SK-N-SH (cell line): ENCODE data around the gene IRF2BPL. TPM values are rescaled to one million over a fixed set of nuclear protein-coding genes. Genes with fewer than 3 reads are reported as not detected.

ENCODE experiments used
- CTCF ChIA-PET: fragments of 300-600, 350-600 bp; formaldehyde crosslinking; extraction: SDS; loops from one replicate; lab custom pipeline; 2021; lab: Yijun Ruan, JAX
- POLR2A ChIA-PET: fragments of 350-600 bp; sonication (Branson Sonifier 250); formaldehyde crosslinking; extraction: SDS; loops from one replicate; lab custom pipeline; 2020; ENCODE audit warnings: antibody characterized with exemption, inconsistent platforms; lab: Yijun Ruan, JAX
- DNase-seq: peaks from one replicate; pipeline ENCODE4 v3.0.0; 2012
- H2AFZ ChIP-seq: fragments of 200-600 bp; sonication (generic); 2 replicates; pipeline ENCODE4 v1.8.1; 2016; ENCODE audit warnings: antibody characterized with exemption, mild to moderate bottlenecking, low read depth
- H3F3A ChIP-seq: fragments of 200-600 bp; sonication (generic); replicated peaks from 2 replicates; pipeline ENCODE3; 2016; ENCODE audit warnings: antibody characterized with exemption, mild to moderate bottlenecking; ENCODE audit not compliant: insufficient read depth
- H3K27ac ChIP-seq, 2 experiments: fragments of 200-500 bp in 1 of 2; fragments of 200-600 bp in 1 of 2; sonication (Bioruptor generic) in 1 of 2; sonication (generic), shearing (Covaris generic) in 1 of 2; 2 replicates each; pipeline versions ENCODE4 v1.5.1 to v1.6.1; 2014 to 2016; ENCODE audit warnings: low read depth in 2 of 2, inconsistent platforms in 1 of 2, low read length in 1 of 2, mild to moderate bottlenecking in 1 of 2, mixed read lengths in 1 of 2
- H3K27me3 ChIP-seq: fragments of 200-600 bp; sonication (generic), shearing (Covaris generic); 2 replicates; pipeline ENCODE4 v1.6.1; 2016; ENCODE audit warnings: mixed run types; ENCODE audit not compliant: insufficient read depth
- H3K36me3 ChIP-seq, 2 experiments: fragments of 200-500 bp in 1 of 2; fragments of 200-600 bp in 1 of 2; sonication (Bioruptor generic) in 1 of 2; sonication (generic) in 1 of 2; replicated peaks in 1 of 2; 2 replicates each; pipeline versions ENCODE3 to v1.5.1; 2014 to 2016; ENCODE audit warnings: low read length in 1 of 2, mild to moderate bottlenecking in 1 of 2; ENCODE audit not compliant: insufficient read depth in 2 of 2, control insufficient read depth in 1 of 2
- H3K4me1 ChIP-seq, 2 experiments: fragments of 200-500 bp in 1 of 2; fragments of 200-600 bp in 1 of 2; sonication (Bioruptor generic) in 1 of 2; sonication (generic), shearing (Covaris generic) in 1 of 2; 2 replicates each; pipeline versions ENCODE4 v1.5.1 to v1.6.1; 2014 to 2016; ENCODE audit warnings: low read depth in 1 of 2, low read length in 1 of 2, mixed run types in 1 of 2; ENCODE audit not compliant: insufficient read depth in 2 of 2, control insufficient read depth in 1 of 2
- H3K4me2 ChIP-seq: fragments of 200-600 bp; sonication (generic), shearing (Covaris generic); 2 replicates; pipeline ENCODE4 v1.6.1; 2017; ENCODE audit warnings: mixed run types
- H3K4me3 ChIP-seq, 2 experiments: fragments of 200-500 bp in 1 of 2; fragments of 200-600 bp in 1 of 2; sonication (Bioruptor generic) in 1 of 2; sonication (generic), shearing (Covaris generic) in 1 of 2; 2 replicates each; pipeline versions ENCODE4 v1.5.1 to v1.8.1; 2014 to 2016; ENCODE audit warnings: low read depth in 2 of 2, inconsistent platforms in 1 of 2, low read length in 1 of 2, mild to moderate bottlenecking in 1 of 2, mixed read lengths in 1 of 2, moderate library complexity in 1 of 2
- H3K79me2 ChIP-seq: fragments of 200-600 bp; sonication (generic); 2 replicates; pipeline ENCODE4 v1.8.1; 2017; ENCODE audit warnings: mild to moderate bottlenecking; ENCODE audit not compliant: insufficient read depth
- H3K9ac ChIP-seq: fragments of 200-600 bp; sonication (generic); 2 replicates; pipeline ENCODE4 v1.6.1; 2017; ENCODE audit warnings: mixed run types
- H3K9me2 ChIP-seq: fragments of 200-600 bp; sonication (generic); 2 replicates; pipeline ENCODE4 v1.6.1; 2017; ENCODE audit warnings: mixed run types
- H3K9me3 ChIP-seq: fragments of 200-600 bp; sonication (generic); 2 replicates; pipeline ENCODE4 v1.6.1; 2017; ENCODE audit warnings: mixed run types, mild to moderate bottlenecking, moderate library complexity
- H4K20me1 ChIP-seq: fragments of 200-600 bp; sonication (generic); 2 replicates; pipeline ENCODE4 v1.6.1; 2017; ENCODE audit warnings: mild to moderate bottlenecking, mixed run types; ENCODE audit not compliant: insufficient read depth
- CHD2 ChIP-seq: fragments of 150-350 bp; IDR thresholded peaks from 2 replicates; pipeline ENCODE4 v1.6.1; 2018; ENCODE audit warnings: low read length; ENCODE audit not compliant: partially characterized antibody
- CTCF ChIP-seq: fragments of 200-600 bp; sonication (generic); IDR thresholded peaks from 2 replicates; pipeline ENCODE4 v1.6.1; 2017; ENCODE audit warnings: antibody characterized with exemption, mild to moderate bottlenecking, moderate library complexity
- EZH2phosphoT487 ChIP-seq: fragments of 200-600 bp; sonication (generic); IDR thresholded peaks from 2 replicates; pipeline ENCODE4 v1.6.1; 2017; ENCODE audit warnings: low read depth, mixed run types, mild to moderate bottlenecking, antibody characterized with exemption, moderate library complexity, borderline replicate concordance
- FOSL2 ChIP-seq: IDR thresholded peaks from 2 replicates; pipeline ENCODE4 v1.4.0; 2012; ENCODE audit warnings: low read depth, mild to moderate bottlenecking, moderate library complexity, borderline replicate concordance
- FOXJ3 ChIP-seq: sonication (generic); formaldehyde crosslinking; IDR thresholded peaks from 2 replicates; pipeline ENCODE4 v1.5.1; 2020; ENCODE audit warnings: mild to moderate bottlenecking, missing genetic modification reagents
- GABPA ChIP-seq: IDR thresholded peaks from 2 replicates; pipeline ENCODE4 v1.4.0; 2012; ENCODE audit warnings: low read depth, mild to moderate bottlenecking
- MEF2A ChIP-seq: IDR thresholded peaks from 2 replicates; pipeline ENCODE4 v1.4.0; 2012; ENCODE audit warnings: low read depth, borderline replicate concordance
- NRF1 ChIP-seq: IDR thresholded peaks from 2 replicates; pipeline ENCODE4 v1.6.1; 2012; ENCODE audit warnings: low read depth, mild to moderate bottlenecking, low read length
- PBX3 ChIP-seq: IDR thresholded peaks from 2 replicates; pipeline ENCODE4; 2012
- RAD21 ChIP-seq: IDR thresholded peaks from 2 replicates; pipeline ENCODE4 v1.6.1; 2012; ENCODE audit warnings: mild to moderate bottlenecking, low read length
- RFX5 ChIP-seq: IDR thresholded peaks from 2 replicates; pipeline ENCODE4 v1.6.1; 2012; ENCODE audit warnings: mild to moderate bottlenecking, improper control_type of control experiment, low read length
- RXRA ChIP-seq: IDR thresholded peaks from 2 replicates; pipeline ENCODE4 v1.4.0; 2012; ENCODE audit warnings: low read depth, mild to moderate bottlenecking, borderline replicate concordance
- SIN3A ChIP-seq: IDR thresholded peaks from 2 replicates; pipeline ENCODE4 v1.6.1; 2012; ENCODE audit warnings: low read depth, mild to moderate bottlenecking, low read length, moderate library complexity, borderline replicate concordance
- WGBS: methylation state at CpG from one replicate; pipeline ENCODE4 v1.1.6; 2017; ENCODE audit warnings: low lambda C conversion rate; 5-methylcytosine and 5-hydroxymethylcytosine counted together
- polyA plus RNA-seq, 3 experiments: library from polyadenylated mRNA; depleted of rRNA; stranded (reverse); fragments of >200 nt; gene quantifications; 2 replicates each; pipeline ENCODE4 v1.2.3, GENCODE V29; 2012
- TF ChIP-seq, protein P1 (sequence below): fragments of 150-350 bp; IDR thresholded peaks from 2 replicates; pipeline ENCODE4 v1.6.1; 2017; ENCODE audit warnings: antibody characterized with exemption, low read length, low read depth, borderline replicate concordance

The IRF2BPL gene
- polyA plus RNA-seq, 1 of the 3 experiments (the other 2 are of a cell fraction), result 17.1 TPM

- TF ChIP-seq, protein P1, sequence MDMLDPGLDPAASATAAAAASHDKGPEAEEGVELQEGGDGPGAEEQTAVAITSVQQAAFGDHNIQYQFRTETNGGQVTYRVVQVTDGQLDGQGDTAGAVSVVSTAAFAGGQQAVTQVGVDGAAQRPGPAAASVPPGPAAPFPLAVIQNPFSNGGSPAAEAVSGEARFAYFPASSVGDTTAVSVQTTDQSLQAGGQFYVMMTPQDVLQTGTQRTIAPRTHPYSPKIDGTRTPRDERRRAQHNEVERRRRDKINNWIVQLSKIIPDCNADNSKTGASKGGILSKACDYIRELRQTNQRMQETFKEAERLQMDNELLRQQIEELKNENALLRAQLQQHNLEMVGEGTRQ, result no peak
- TF ChIP-seq NRF1 (no peak), SIN3A (no peak)
Measured at GRCh38 chr14:77044783-77045237, 16.3 kb upstream of the IRF2BPL start (continued).

DNA sequence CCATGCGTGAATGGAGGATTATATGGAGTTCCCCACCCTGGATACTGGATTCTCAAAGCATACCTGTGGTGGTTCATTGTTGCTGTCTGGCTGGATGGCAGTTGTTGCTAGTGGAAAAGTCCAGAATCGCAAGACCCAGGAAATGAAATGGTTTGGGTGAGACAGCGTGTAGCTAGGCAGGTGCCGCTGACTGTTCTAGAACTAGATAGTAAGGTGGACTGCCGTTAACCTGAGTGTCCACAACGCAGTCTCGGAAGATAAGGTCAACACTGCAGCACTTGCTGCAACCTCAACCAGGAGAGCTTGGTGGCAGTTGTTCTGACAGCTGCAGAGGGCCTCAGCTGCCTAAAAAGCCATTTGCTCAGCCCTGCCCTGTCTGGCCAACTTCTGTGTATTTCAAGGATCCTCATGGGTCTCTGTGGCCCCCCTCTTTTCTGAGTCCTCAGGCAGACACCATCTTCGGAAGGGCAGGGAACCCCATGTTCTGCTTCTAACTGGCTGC lies 15.5 kb upstream of the IRF2BPL start:
- Histone ChIP-seq H3F3A (peaks cover 51% of the 10 kb centered on the region), H3K9ac (peak overlapping the region; percentile 86; the same call in 1 of the 2 replicates), H3K4me3 (no peak overlapping the region), H3K27ac (peak overlapping the region; percentile 99 to 100), H3K4me1 (peaks cover 66 to 72% of the 10 kb centered on the region in 2 experiments), H3K79me2 (no peaks in the 10 kb centered on the region), H3K36me3 (no peaks in the 10 kb centered on the region), H2AFZ (no peak overlapping the region), H3K27me3 (no peaks in the 10 kb centered on the region), H4K20me1 (no peaks in the 10 kb centered on the region), H3K9me2 (no peaks in the 10 kb centered on the region), H3K4me2 (peak overlapping the region; percentile 87), H3K9me3 (no peaks in the 10 kb centered on the region)
- no peak for TF ChIP-seq RAD21
- no peak for TF ChIP-seq EZH2phosphoT487
- TF ChIP-seq FOSL2, result no peak
- TF ChIP-seq RXRA, result no peak
- TF ChIP-seq CHD2, result no peak
- no peak for TF ChIP-seq RFX5
- TF ChIP-seq MEF2A, result no peak
- TF ChIP-seq NRF1, result no peak
- no peak for TF ChIP-seq PBX3
- no peak for TF ChIP-seq CTCF
- no peak for TF ChIP-seq FOXJ3 (CRISPR knock-in tag)
- no peak for TF ChIP-seq GABPA
- DNase-seq, result no peak
- ChIA-PET POLR2A (interaction anchor here (1.5 kb wide), 1 partner anchor 87 kb away, joined by 5 read pairs; no protein-coding TSS in a partner anchor), CTCF (interaction anchor here (0.6 to 24.4 kb wide), 6 partner anchors 10 to 171 kb away, joined by 3 to 484 read pairs (median 17); partner anchors contain the start of gene IRF2BPL)
- WGBS, result 92% methylated on average over 8 of the region's 8 CpGs
